HEK293T (cell line): Measurements from ENCODE around the gene FABP3.

Experiments
- CTCF ChIA-PET: fragments of 350-600 bp; formaldehyde crosslinking; extraction: SDS; loops from one replicate; lab custom pipeline; 2021; ENCODE audit warnings: antibody characterized with exemption, inconsistent platforms; lab: Yijun Ruan, JAX
- POLR2A ChIA-PET: fragments of 350-600 bp; formaldehyde crosslinking; extraction: SDS; loops from one replicate; lab custom pipeline; 2020; ENCODE audit warnings: antibody characterized with exemption, inconsistent platforms; lab: Yijun Ruan, JAX
- DNase-seq: peaks from one replicate; pipeline ENCODE4 v3.0.0; 2012; ENCODE audit warnings: mixed read lengths; ENCODE audit errors: extremely low spot score
- ARNT ChIP-seq: fragments of 450-650 bp; IDR thresholded peaks from 2 replicates; pipeline ENCODE4 v1.6.1; 2017; ENCODE audit warnings: mild to moderate bottlenecking
- BHLHE40 ChIP-seq: fragments of 450-650 bp; IDR thresholded peaks from 2 replicates; pipeline ENCODE4 v1.6.1; 2016; ENCODE audit warnings: mild to moderate bottlenecking, moderate library complexity, borderline replicate concordance
- CTBP1 ChIP-seq: fragments of 450-650 bp; IDR thresholded peaks from 2 replicates; pipeline ENCODE4 v1.6.1; 2016; ENCODE audit warnings: borderline replicate concordance
- ELF4 ChIP-seq: fragments of 450-650 bp; IDR thresholded peaks from 2 replicates; pipeline ENCODE4 v1.6.1; 2017; ENCODE audit warnings: antibody characterized with exemption
- FOXA1 ChIP-seq: fragments of 450-650 bp; IDR thresholded peaks from 2 replicates; pipeline ENCODE4 v1.6.1; 2016; ENCODE audit warnings: mild to moderate bottlenecking
- FOXK2 ChIP-seq: fragments of 450-650 bp; IDR thresholded peaks from 2 replicates; pipeline ENCODE4 v1.6.1; 2016; ENCODE audit warnings: mild to moderate bottlenecking
- FOXM1 ChIP-seq: fragments of 450-650 bp; IDR thresholded peaks from 2 replicates; pipeline ENCODE4 v1.6.1; 2017; ENCODE audit warnings: mild to moderate bottlenecking, borderline replicate concordance
- HDGF ChIP-seq: fragments of 450-650 bp; IDR thresholded peaks from 2 replicates; pipeline ENCODE4 v1.6.1; 2017; ENCODE audit warnings: antibody characterized with exemption, borderline replicate concordance
- L3MBTL2 ChIP-seq: fragments of 450-650 bp; conservative IDR thresholded peaks from 2 replicates; pipeline ENCODE4 v1.6.1; 2016; ENCODE audit warnings: mild to moderate bottlenecking
- LEF1 ChIP-seq: fragments of 450-650 bp; IDR thresholded peaks from 2 replicates; pipeline ENCODE4 v1.6.1; 2017; ENCODE audit warnings: mild to moderate bottlenecking, borderline replicate concordance
- NFRKB ChIP-seq: fragments of 450-650 bp; IDR thresholded peaks from 2 replicates; pipeline ENCODE4 v1.6.1; 2016; ENCODE audit warnings: mild to moderate bottlenecking, moderate library complexity
- SP1 ChIP-seq: fragments of 450-650 bp; IDR thresholded peaks from 2 replicates; pipeline ENCODE4 v1.6.1; 2017
- SUZ12 ChIP-seq: fragments of 450-650 bp; IDR thresholded peaks from 2 replicates; pipeline ENCODE4 v1.6.1; 2016; ENCODE audit warnings: mild to moderate bottlenecking
- TARDBP ChIP-seq: fragments of 450-650 bp; IDR thresholded peaks from 2 replicates; pipeline ENCODE4 v1.6.1; 2016
- ZNF384 ChIP-seq: fragments of 450-650 bp; IDR thresholded peaks from 2 replicates; pipeline ENCODE4 v1.6.1; 2016
- TF ChIP-seq, protein P1 (sequence below): fragments of 450-650 bp; IDR thresholded peaks from 2 replicates; pipeline ENCODE4 v1.6.1; 2016

FABP3 gene

DNA sequence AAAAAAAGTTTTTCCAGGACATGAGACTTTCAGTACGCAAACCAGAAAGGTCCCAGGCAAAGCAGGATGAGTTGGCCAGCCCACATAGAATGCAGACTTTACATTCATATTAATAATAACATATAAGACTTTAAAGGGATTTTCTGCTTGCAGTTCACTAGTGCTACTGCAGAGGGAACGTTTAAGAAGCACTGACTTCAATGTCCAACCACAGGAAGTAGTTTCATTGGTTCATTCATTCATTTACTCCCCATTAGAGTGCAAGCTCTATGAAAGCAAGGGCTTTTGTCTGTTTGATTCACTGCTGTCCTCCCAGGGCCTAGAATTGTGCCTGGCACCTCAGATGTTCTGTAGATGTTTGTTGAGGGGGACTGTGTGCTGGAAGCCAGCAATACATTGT is 28.4 kb upstream of the FABP3 start:
- ChIA-PET CTCF (no interaction called here), POLR2A (no interaction called here)
- TF ChIP-seq FOXK2 (no peak), TARDBP (no peak), HDGF (no peak), BHLHE40 (no peak), ARNT (no peak), FOXA1 (no peak), L3MBTL2 (no peak), FOXM1 (no peak), LEF1 (no peak), SUZ12 (no peak), SP1 (no peak), CTBP1 (no peak), NFRKB (no peak), ZNF384 (no peak), ELF4 (no peak)
- TF ChIP-seq, protein P1, sequence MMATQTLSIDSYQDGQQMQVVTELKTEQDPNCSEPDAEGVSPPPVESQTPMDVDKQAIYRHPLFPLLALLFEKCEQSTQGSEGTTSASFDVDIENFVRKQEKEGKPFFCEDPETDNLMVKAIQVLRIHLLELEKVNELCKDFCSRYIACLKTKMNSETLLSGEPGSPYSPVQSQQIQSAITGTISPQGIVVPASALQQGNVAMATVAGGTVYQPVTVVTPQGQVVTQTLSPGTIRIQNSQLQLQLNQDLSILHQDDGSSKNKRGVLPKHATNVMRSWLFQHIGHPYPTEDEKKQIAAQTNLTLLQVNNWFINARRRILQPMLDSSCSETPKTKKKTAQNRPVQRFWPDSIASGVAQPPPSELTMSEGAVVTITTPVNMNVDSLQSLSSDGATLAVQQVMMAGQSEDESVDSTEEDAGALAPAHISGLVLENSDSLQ = no peak
- no peak for DNase-seq

DNA sequence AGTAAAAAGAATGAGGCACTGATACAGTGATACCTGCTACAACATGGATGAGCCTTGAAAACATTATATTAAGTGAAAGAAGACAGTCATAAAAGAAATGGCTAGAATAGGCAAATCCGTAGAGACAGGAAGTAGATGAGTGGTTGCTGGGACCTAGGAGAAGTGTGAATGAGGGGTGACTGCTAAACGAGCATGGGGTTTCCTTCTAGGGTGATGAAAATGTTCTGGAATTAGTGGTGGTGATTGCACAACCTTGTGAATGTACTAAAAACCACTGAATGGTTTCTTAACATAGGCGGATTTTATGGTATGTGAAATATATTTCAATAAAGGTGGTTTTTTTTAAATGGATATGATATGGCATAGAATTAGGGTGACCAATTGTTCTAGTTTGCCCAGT is 27.5 kb upstream of the FABP3 start:
- CTCF ChIA-PET = no interaction called here

DNA sequence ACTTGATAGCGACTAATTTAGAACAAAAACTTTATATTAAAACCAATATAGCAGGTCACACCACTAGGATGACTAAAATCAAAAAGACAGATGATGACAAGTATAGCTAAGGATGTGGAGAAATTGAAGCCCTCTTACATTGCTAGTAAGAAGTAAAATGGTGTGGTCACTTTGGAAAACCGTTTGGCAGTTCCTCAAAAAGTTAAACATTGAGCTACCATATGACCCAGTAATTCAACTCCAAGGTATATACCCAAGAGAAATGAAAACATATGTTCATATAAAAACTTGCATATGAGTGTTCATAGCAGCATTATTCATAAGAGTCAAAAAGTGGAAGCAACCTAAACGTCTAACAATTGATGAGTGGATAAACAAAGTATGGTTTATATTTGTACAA is 27.1 kb upstream of the FABP3 start:
- TF ChIP-seq LEF1 (no peak), TARDBP (no peak), FOXK2 (no peak), SP1 (no peak), ARNT (no peak), NFRKB (no peak), HDGF (no peak), CTBP1 (no peak), FOXM1 (no peak), ZNF384 (no peak), BHLHE40 (no peak), ELF4 (no peak), SUZ12 (no peak)
- ChIA-PET CTCF (no interaction called here), POLR2A (no interaction called here)

More for the DNA sequence above, 27.5 kb upstream of the FABP3 start:
- POLR2A ChIA-PET = no interaction called here
- TF ChIP-seq FOXM1 (no peak), HDGF (no peak), SP1 (no peak), LEF1 (no peak), TARDBP (no peak), FOXK2 (no peak), ARNT (no peak), ELF4 (no peak), NFRKB (no peak), L3MBTL2 (no peak), CTBP1 (no peak), ZNF384 (no peak), FOXA1 (no peak), SUZ12 (no peak), BHLHE40 (no peak)
- TF ChIP-seq, protein P1 = no peak
- no peak for DNase-seq

DNA sequence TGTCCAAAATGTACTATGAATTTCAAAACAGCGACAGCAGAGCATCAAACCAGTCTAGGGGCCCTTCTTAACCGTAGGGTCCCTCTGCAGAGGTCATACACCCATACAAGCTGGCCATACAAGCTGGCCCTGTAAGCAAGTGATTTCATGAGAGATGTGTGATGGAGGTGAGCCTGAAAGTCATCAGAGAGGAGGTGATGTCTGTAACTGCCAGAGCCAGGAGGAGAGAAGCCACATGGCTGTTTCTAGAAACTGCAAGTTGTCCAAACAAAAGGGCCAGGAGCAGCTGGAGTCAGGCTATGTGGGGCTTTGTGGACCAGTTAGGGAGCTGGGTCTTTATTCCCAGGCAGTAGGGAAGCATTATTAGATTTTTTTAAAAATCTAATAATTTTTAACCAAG is 25.4 kb upstream of the FABP3 start:
- DNase-seq = no peak
- POLR2A ChIA-PET = no interaction called here
- CTCF ChIA-PET = no interaction called here
- TF ChIP-seq L3MBTL2 (no peak), CTBP1 (no peak), ZNF384 (no peak), BHLHE40 (no peak), TARDBP (no peak), FOXA1 (no peak), ELF4 (no peak), FOXK2 (no peak), SP1 (no peak), FOXM1 (no peak), LEF1 (no peak), HDGF (no peak), SUZ12 (no peak)
- TF ChIP-seq, protein P1 = no peak

More for the DNA sequence above, 27.1 kb upstream of the FABP3 start:
- DNase-seq = no peak

DNA sequence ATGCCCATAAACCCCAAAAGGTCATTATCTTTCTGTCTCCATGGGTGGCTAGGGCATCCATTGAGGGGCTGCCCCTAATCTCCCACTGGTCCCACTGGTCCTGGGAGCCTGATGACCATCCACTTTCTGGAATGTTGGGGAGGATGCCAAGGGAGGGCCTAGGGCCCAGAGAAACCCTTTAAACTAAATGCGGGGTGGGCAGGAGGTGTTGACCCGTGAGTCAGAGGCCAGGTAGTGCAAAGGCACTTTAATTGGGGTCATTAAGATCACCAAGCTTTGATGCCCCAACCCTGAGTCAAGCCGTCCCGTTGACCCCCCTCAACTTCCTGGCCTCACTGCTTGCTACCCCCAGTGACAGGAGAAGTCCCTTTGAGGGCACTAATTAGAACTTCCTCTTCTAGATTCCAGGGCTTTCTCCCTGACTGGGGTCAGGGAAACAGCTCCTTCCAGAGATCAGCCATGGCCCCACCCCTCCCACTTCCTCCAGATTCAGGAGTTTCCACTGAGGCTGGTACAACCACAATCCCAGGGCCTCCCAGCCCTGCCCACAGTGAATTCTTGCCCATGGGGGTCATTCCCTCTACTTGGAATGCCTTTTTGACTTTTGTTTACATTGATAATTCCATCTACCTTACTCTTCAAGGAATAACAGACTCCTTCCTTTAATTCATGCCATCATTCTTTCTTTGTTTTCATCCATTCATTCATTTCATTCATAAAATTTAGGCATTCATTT is 24.7 kb upstream of the FABP3 start:
- DNase-seq = no peak
- TF ChIP-seq FOXM1 (no peak), LEF1 (no peak), BHLHE40 (no peak), NFRKB (no peak), FOXA1 (no peak)
- TF ChIP-seq, protein P1 = no peak
- CTCF ChIA-PET = interaction anchor here (0.6 to 4.0 kb wide), 3 partner anchors 9 to 459 kb away, joined by 3 to 44 read pairs (median 3); no protein-coding TSS in a partner anchor
- POLR2A ChIA-PET = interaction anchor here (1.2 kb wide), 1 partner anchor 25 kb away, joined by 3 read pairs; no protein-coding TSS in a partner anchor
